ENCODE results near the gene CYYR1.
"Not testable (repeated sequence)": the region's sequence is repeated elsewhere in the genome, so short reads cannot be mapped to it uniquely, and the experiment has no call there.

Gene CYYR1

DNA sequence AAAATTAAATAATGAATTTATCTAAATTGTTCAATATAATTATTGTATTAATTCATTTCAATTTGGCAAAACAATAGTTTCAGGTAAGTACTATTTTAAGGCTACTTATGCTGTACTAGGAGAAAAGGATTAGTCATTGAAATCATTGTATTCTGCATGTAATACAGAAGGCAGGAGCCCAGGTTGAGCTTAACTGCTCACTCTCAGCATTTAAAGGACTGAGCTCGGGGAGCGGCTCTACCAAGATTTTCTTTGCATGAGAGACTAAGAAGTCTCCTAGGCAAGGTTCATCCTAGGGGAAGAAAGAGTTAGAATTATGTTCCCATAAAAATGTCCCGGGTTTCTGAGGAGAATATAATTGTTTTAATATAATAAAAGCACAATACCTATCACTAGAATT is 112.5 kb downstream of the CYYR1 start:
- 98% methylated on average over 2 of the region's 3 CpGs for WGBS
- H3K9me3 ChIP-seq (ENCODE audit: insufficient read depth, low read depth, low read length): no peaks in the 10 kb centered on the region
- H3K36me3 ChIP-seq (ENCODE audit: insufficient read depth, low read length): no peaks in the 10 kb centered on the region
- no peaks in the 10 kb centered on the region for H3K27me3 ChIP-seq (ENCODE audit: insufficient read depth, low read length)
- no peak overlapping the region for H3K9ac ChIP-seq (ENCODE audit: low read depth, low read length)
- H3K4me3 ChIP-seq (ENCODE audit: low read length): no peak overlapping the region
- no peaks in the 10 kb centered on the region for H3K4me1 ChIP-seq (ENCODE audit: insufficient read depth, low read length)
- H3K27ac ChIP-seq (ENCODE audit: low read depth, low read length): no peak overlapping the region

DNA sequence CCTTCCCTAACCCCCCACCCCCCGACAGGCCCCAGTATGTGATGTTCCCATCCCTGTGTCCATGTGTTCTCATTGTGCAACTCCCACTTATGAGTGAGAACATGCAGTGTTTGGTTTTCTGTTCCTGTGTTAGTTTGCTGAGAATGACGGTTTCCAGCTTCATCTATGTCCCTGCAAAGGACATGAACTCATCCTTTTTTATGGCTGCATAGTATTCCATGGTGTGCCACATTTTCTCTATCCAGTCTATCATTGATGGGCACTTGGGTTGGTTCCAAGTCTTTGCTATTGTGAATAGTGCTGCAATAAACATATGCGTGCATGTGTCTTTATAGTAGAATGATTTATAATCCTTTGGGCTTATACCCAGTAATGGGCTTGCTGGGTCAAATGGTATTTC is 114.2 kb downstream of the CYYR1 start:
- not testable (repeated sequence) for H3K9me3 ChIP-seq (ENCODE audit: insufficient read depth, low read depth, low read length); H3K4me1 ChIP-seq (ENCODE audit: insufficient read depth, low read length); H3K9ac ChIP-seq (ENCODE audit: low read depth, low read length); H3K27me3 ChIP-seq (ENCODE audit: insufficient read depth, low read length); H3K4me3 ChIP-seq (ENCODE audit: low read length); H3K27ac ChIP-seq (ENCODE audit: low read depth, low read length); H3K36me3 ChIP-seq (ENCODE audit: insufficient read depth, low read length)
- WGBS: 91% methylated on average over 3 of the region's 3 CpGs

DNA sequence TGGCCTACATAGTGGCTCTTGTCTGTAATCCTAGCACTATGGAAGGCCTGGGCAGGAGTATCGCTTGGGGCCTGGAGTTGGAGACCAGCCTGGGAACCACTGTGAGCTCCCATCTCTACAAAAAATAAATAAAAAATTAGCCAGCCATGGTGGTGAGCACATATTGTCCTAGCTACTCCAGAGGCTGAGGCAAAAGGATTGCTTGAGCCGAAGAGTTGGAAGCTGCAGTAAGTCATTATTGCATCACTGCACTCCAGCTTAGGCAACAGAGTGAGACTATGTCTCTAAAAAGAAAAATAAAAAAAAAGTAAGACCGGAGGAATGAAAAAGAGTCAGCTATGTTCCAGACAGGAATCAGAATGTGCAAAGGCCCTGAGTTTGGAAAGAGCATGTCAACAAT is 115.3 kb downstream of the CYYR1 start:
- H3K9me3 ChIP-seq (ENCODE audit: insufficient read depth, low read depth, low read length): no peaks in the 10 kb centered on the region

DNA sequence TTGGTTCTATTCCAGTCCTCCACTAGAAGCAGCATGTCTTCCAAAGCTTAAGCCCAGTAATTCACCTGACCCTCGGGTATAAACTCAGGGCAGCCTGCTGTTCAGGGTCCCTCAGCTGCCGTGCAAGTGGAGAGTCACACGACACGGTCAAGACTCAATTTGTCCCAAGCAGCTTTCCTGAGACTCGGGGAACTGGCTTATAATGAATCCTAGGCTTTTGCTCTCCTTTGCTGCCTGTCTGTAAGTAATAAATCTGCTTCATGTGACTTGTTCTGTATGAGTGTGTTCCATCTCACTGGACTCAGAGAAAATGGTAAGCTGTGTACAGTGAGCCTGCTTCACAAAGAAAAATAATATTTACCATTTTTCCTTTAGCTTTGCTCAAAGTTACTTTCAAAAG is 119.8 kb downstream of the CYYR1 start:
- Histone ChIP-seq H3K27ac (ENCODE audit: low read depth, low read length) (no peak overlapping the region), H3K27me3 (ENCODE audit: insufficient read depth, low read length) (no peaks in the 10 kb centered on the region), H3K9ac (ENCODE audit: low read depth, low read length) (no peak overlapping the region), H3K36me3 (ENCODE audit: insufficient read depth, low read length) (no peaks in the 10 kb centered on the region), H3K9me3 (ENCODE audit: insufficient read depth, low read depth, low read length) (no peaks in the 10 kb centered on the region), H3K4me3 (ENCODE audit: low read length) (no peak overlapping the region), H3K4me1 (ENCODE audit: insufficient read depth, low read length) (no peaks in the 10 kb centered on the region)
- 91% methylated on average over 5 of the region's 5 CpGs for WGBS

More for the DNA sequence above, 115.3 kb downstream of the CYYR1 start:
- Histone ChIP-seq H3K4me1 (ENCODE audit: insufficient read depth, low read length) (no peaks in the 10 kb centered on the region), H3K4me3 (ENCODE audit: low read length) (no peak overlapping the region), H3K27ac (ENCODE audit: low read depth, low read length) (no peak overlapping the region), H3K9ac (ENCODE audit: low read depth, low read length) (no peak overlapping the region), H3K36me3 (ENCODE audit: insufficient read depth, low read length) (no peaks in the 10 kb centered on the region), H3K27me3 (ENCODE audit: insufficient read depth, low read length) (no peaks in the 10 kb centered on the region)
- WGBS: 92% methylated on average over 3 of the region's 3 CpGs

DNA sequence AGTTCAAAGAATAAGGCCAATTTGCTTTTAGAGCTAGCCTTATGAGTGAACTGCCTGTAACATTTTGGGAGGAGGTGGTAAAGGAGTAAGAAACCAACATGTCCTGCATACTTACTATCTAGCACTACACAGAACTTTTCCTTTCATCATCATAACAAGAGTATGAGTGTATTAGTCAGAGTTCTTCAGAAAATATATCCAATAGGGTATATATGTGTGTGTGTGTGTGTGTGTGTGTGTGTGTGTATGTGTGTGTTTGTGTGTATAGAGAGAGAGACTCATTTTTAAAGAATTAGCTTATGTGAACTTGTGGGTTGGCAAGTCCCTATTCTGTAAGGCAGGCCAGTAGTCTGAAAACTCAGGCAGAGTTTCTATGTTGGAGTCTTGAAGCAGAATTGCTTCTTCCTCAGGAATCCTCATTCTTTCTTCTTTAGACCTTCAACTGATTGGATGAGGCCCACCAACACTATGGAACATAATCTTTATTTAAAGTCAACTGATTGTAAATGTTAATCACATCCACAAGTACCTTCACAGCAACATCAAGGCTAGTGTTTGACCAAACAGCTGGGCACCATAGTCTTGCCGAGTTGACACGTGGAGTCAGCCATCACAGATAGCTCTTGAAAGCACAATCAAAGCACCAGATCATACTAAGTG is 121.9 kb downstream of the CYYR1 start:
- Histone ChIP-seq H3K4me1 (ENCODE audit: insufficient read depth, low read length) (no peaks in the 10 kb centered on the region), H3K27me3 (ENCODE audit: insufficient read depth, low read length) (no peaks in the 10 kb centered on the region), H3K9ac (ENCODE audit: low read depth, low read length) (no peak overlapping the region), H3K27ac (ENCODE audit: low read depth, low read length) (no peak overlapping the region), H3K4me3 (ENCODE audit: low read length) (no peak overlapping the region), H3K36me3 (ENCODE audit: insufficient read depth, low read length) (no peaks in the 10 kb centered on the region), H3K9me3 (ENCODE audit: insufficient read depth, low read depth, low read length) (no peaks in the 10 kb centered on the region)
- 87% methylated on average over 2 of the region's 2 CpGs for WGBS

DNA sequence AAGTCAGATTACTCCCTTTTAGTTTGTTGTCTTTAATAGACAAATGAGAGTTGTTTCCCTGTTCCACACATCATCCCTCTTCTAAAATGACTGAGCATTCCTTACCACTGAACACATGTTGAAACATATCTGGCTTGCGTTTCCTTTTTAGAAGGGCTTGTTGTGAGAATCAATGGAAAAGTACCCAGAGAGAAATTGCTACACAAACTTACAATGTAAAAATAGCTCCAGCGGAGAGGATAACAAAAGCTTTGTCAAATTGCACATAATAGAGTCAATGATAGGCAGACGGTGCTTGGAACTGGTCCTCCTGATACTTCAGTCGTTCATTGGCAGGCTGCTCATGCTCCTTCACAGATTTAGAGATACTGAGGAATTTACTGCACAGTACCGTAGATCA is 123.9 kb downstream of the CYYR1 start:
- no peak overlapping the region for H3K9ac ChIP-seq (ENCODE audit: low read depth, low read length)
- WGBS: 93% methylated on average over 4 of the region's 5 CpGs
- no peak overlapping the region for H3K4me3 ChIP-seq (ENCODE audit: low read length)
- no peaks in the 10 kb centered on the region for H3K9me3 ChIP-seq (ENCODE audit: insufficient read depth, low read depth, low read length)
- no peaks in the 10 kb centered on the region for H3K4me1 ChIP-seq (ENCODE audit: insufficient read depth, low read length)
- no peaks in the 10 kb centered on the region for H3K27me3 ChIP-seq (ENCODE audit: insufficient read depth, low read length)
- no peak overlapping the region for H3K27ac ChIP-seq (ENCODE audit: low read depth, low read length)
- no peaks in the 10 kb centered on the region for H3K36me3 ChIP-seq (ENCODE audit: insufficient read depth, low read length)

DNA sequence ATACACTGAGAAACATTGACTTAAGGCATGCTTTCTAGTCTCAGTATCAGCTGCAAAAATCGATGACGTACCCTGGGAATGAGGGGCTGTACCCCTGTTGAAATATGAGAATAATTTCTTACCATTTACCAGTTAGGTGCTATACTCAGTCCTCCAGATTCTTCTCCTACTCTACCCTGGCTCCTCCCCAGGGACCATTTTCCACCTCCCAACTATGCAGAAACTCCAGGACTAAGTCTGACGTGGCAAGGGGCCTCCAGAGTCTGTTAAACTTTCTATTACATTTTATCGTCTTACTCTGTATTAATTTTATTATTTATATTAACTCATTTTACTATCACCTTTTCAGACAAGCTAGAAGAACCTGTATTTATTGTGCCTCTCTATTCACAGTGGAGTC is 124.3 kb downstream of the CYYR1 start:
- H3K27me3 ChIP-seq (ENCODE audit: insufficient read depth, low read length): no peaks in the 10 kb centered on the region
- no peak overlapping the region for H3K27ac ChIP-seq (ENCODE audit: low read depth, low read length)
- no peaks in the 10 kb centered on the region for H3K9me3 ChIP-seq (ENCODE audit: insufficient read depth, low read depth, low read length)
- no peaks in the 10 kb centered on the region for H3K4me1 ChIP-seq (ENCODE audit: insufficient read depth, low read length)
- H3K9ac ChIP-seq (ENCODE audit: low read depth, low read length): no peak overlapping the region
- no peak overlapping the region for H3K4me3 ChIP-seq (ENCODE audit: low read length)
- H3K36me3 ChIP-seq (ENCODE audit: insufficient read depth, low read length): no peaks in the 10 kb centered on the region
- 90% methylated on average over 3 of the region's 4 CpGs for WGBS

DNA sequence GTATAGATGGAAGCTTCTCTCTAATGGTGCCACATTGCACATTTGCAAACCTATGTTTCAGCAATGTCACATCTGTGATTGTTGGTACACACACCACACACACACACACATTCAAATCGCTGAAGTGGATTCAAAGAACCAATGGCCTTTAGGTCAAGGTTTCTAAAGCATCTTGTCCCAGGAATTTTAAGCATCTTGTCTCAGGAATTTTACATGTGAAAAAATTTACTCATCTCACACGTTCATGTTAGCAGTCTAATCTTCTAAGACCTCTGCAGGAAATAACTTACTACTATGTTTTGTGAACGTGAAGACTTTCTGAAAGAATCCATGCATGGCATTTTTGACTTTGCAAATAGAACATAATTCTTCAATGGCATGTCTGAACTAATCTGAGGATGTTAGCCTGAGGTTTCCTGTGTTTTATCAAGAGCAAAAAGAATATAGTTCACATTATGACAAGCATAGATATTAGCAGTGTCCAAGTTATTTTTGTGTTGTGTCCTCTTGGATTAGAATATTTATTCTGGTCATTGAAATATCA is 125.1 kb downstream of the CYYR1 start:
- Histone ChIP-seq H3K27me3 (ENCODE audit: insufficient read depth, low read length) (no peaks in the 10 kb centered on the region), H3K4me1 (ENCODE audit: insufficient read depth, low read length) (no peaks in the 10 kb centered on the region), H3K27ac (ENCODE audit: low read depth, low read length) (no peak overlapping the region), H3K36me3 (ENCODE audit: insufficient read depth, low read length) (no peaks in the 10 kb centered on the region), H3K9ac (ENCODE audit: low read depth, low read length) (no peak overlapping the region), H3K9me3 (ENCODE audit: insufficient read depth, low read depth, low read length) (no peaks in the 10 kb centered on the region), H3K4me3 (ENCODE audit: low read length) (no peak overlapping the region)
- 64% methylated on average over 3 of the region's 3 CpGs for whole genome bisulfite sequencing

DNA sequence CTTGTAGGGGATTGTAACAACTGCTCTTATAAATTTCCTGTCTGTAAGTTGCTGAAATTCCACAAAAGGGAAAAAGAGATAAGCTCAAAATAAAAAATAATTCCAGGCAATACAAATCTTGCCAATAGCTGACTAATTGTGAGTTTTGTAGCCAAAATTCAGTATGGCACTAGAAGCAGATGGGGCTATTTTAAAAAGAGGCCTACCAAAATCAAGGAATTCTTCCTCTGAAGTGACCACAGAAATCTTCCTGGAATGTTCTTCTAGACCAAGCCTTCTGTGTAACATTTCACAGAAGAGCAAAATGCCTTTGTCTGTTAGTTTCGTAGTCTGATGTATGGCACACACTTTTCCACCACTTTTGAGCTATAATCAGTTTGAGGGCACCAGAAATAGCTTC is 127.6 kb downstream of the CYYR1 start:
- no peak overlapping the region for H3K27ac ChIP-seq (ENCODE audit: low read depth, low read length)
- H3K27me3 ChIP-seq (ENCODE audit: insufficient read depth, low read length): no peaks in the 10 kb centered on the region
- H3K4me3 ChIP-seq (ENCODE audit: low read length): no peak overlapping the region
- H3K4me1 ChIP-seq (ENCODE audit: insufficient read depth, low read length): no peaks in the 10 kb centered on the region
- H3K9ac ChIP-seq (ENCODE audit: low read depth, low read length): no peak overlapping the region
- H3K9me3 ChIP-seq (ENCODE audit: insufficient read depth, low read depth, low read length): peaks cover under 1% of the 10 kb centered on the region; the same call in 1 of the 2 replicates
- H3K36me3 ChIP-seq (ENCODE audit: insufficient read depth, low read length): no peaks in the 10 kb centered on the region
- 97% methylated on average over 1 of the region's 1 CpG for WGBS

DNA sequence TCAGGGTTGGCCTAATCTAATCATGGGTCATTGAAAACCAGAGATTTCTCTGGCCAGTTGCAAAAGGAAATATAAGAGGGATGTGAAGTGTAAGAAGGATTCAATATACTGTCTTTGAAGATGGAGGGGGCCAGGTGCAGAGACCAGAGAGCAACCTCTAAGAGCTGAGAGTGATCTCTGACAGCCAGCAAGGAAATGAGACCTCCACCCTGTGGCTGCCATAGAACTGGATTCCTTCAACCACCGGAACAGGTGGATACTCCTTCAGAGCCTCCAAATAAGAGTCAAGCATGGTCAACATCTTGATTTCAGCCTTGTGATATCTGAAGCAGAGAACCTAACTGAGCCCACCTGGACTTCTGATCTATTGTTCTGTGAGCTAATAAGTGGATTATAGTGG is 128.4 kb downstream of the CYYR1 start:
- Histone ChIP-seq H3K27ac (ENCODE audit: low read depth, low read length) (no peak overlapping the region), H3K9ac (ENCODE audit: low read depth, low read length) (no peak overlapping the region), H3K36me3 (ENCODE audit: insufficient read depth, low read length) (no peaks in the 10 kb centered on the region), H3K9me3 (ENCODE audit: insufficient read depth, low read depth, low read length) (peaks cover 2% of the 10 kb centered on the region; the same call in 1 of the 2 replicates), H3K4me3 (ENCODE audit: low read length) (no peak overlapping the region), H3K27me3 (ENCODE audit: insufficient read depth, low read length) (no peaks in the 10 kb centered on the region), H3K4me1 (ENCODE audit: insufficient read depth, low read length) (no peaks in the 10 kb centered on the region)
- 93% methylated on average over 1 of the region's 1 CpG for WGBS

DNA sequence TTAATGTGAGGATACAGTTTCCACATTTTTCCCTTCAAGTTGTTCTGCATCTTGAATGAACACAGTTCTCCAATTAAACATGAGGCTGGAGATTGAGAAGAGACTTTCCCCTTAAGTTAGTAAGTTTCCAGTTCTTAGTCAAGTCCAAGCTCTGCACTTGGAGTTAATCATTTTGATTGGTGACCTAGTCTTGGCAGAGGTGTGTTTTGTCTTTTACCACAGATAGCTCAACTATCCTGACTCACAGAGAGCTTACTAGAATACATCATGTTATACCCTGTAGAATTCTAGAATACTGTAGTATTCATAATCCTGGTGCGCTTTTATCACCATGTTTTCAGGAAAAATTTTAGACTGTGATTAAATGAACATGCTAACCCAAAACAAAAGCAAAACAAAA is 129.2 kb downstream of the CYYR1 start:
- no peak overlapping the region for H3K27ac ChIP-seq (ENCODE audit: low read depth, low read length)
- no peak overlapping the region for H3K9ac ChIP-seq (ENCODE audit: low read depth, low read length)
- WGBS: no CpG with 5 or more reads among the region's 1 CpG
- no peaks in the 10 kb centered on the region for H3K4me1 ChIP-seq (ENCODE audit: insufficient read depth, low read length)
- no peaks in the 10 kb centered on the region for H3K36me3 ChIP-seq (ENCODE audit: insufficient read depth, low read length)
- H3K27me3 ChIP-seq (ENCODE audit: insufficient read depth, low read length): no peaks in the 10 kb centered on the region
- peaks cover 2% of the 10 kb centered on the region; the same call in 1 of the 2 replicates for H3K9me3 ChIP-seq (ENCODE audit: insufficient read depth, low read depth, low read length)
- H3K4me3 ChIP-seq (ENCODE audit: low read length): no peak overlapping the region

DNA sequence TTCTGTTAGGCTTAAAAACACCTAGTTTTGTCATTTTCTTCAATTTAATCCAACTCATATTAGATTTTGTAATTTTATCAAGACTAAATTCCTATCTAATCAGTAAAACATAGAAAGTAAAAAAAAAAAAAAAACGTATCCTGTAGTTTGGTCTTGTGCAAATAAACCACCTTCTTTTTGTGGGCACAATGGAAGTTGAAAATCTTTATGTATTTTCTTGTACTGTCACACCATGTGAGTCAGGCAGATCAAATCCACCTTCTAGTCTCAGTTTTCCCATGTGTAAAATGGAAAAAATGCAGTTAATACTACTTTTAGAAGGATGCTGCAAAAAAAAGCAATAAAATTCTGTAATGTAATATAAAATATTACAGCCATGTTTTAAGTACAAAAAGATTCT is 129.8 kb downstream of the CYYR1 start:
- Histone ChIP-seq H3K9me3 (ENCODE audit: insufficient read depth, low read depth, low read length) (peaks cover 2% of the 10 kb centered on the region; the same call in 1 of the 2 replicates), H3K27me3 (ENCODE audit: insufficient read depth, low read length) (no peaks in the 10 kb centered on the region), H3K4me3 (ENCODE audit: low read length) (no peak overlapping the region), H3K36me3 (ENCODE audit: insufficient read depth, low read length) (no peaks in the 10 kb centered on the region), H3K9ac (ENCODE audit: low read depth, low read length) (no peak overlapping the region), H3K4me1 (ENCODE audit: insufficient read depth, low read length) (no peaks in the 10 kb centered on the region), H3K27ac (ENCODE audit: low read depth, low read length) (no peak overlapping the region)
- 86% methylated on average over 1 of the region's 1 CpG for WGBS

Measured in HUES64 (cell line).